Esophagus muscularis mucosa (tissue), 3 donors: ENCODE data around the gene FOSL2.

ENCODE experiments used
- CTCF ChIP-seq, 3 experiments: fragments of 200-600 bp in 2 of 3; fragments of 450-650 bp in 1 of 3; sonication (generic) in 2 of 3; IDR thresholded peaks; one replicate each; pipeline ENCODE4 v1.5.1; 2017 to 2019; ENCODE audit warnings: antibody characterized with exemption in 3 of 3, mild to moderate bottlenecking in 2 of 3, moderate library complexity in 1 of 3
- POLR2A ChIP-seq: fragments of 450-650 bp; IDR thresholded peaks from one replicate; pipeline ENCODE4 v1.6.1; 2017; ENCODE audit warnings: antibody characterized with exemption, moderate library complexity, mild to moderate bottlenecking, low read depth
- POLR2AphosphoS5 ChIP-seq, 2 donors: sonication (generic); formaldehyde crosslinking; IDR thresholded peaks; one replicate each; pipeline ENCODE4 v1.6.1; 2017; ENCODE audit warnings: antibody characterized with exemption in 2 of 2

GRCh38 chr2:28411166-28411755 lies 18.6 kb downstream of the FOSL2 start:
- TF ChIP-seq CTCF (IDR thresholded peaks at IDR 0.05) (no peak), POLR2A (no peak), POLR2AphosphoS5 (IDR thresholded peaks at IDR 0.05) (no peak)
